A673 (cell line): ENCODE measurements around the gene LHFPL5.

ENCODE experiments used
- CTCF ChIP-seq: fragments of 300-800, 200-600 bp; sonication (generic); conservative IDR thresholded peaks from 2 replicates; pipeline ENCODE4 v1.5.1; 2017; ENCODE audit warnings: low read depth, mild to moderate bottlenecking, antibody characterized with exemption, low read length, moderate library complexity, mixed read lengths
- EZH2 ChIP-seq: fragments of 200-600 bp; sonication (generic); IDR thresholded peaks from 2 replicates; pipeline ENCODE4 v1.6.1; 2017; ENCODE audit warnings: borderline replicate concordance, low read depth, mild to moderate bottlenecking, mixed read lengths, antibody characterized with exemption, low read length; ENCODE audit not compliant: poor library complexity, severe bottlenecking

DNA sequence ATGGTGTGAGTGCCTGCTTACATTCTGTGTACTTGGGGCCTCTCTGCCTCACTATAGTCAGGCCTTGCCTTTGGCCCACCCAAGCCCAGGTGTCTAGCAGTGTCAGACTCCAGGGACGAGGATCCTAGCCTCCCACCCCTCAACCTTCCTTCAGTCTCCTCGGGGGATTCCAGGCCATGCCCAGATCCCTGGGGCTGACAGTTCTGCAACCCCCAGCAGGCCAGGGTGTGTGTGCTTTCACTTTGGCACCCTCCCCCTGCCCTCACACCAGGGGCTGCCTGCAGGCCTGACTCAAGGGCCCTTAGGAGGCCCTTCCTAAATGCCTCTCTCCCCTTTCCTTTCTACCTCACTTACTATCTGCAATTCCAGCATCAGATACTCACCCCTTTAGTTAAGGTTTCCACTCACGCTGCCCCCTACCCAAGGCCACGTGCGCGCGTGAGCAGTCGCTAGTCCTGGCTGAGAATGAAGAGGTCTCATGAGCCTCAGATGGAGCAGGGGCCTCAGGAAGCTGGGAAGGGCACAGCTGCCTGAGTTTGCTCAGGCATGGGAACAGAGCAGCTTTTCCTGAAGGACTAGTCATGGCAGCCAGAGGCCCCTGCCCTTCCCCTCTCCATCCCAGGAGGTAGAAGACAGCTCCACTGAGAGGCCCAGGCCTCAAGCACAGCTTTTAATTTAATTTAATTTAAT lies 7.2 kb upstream of the LHFPL5 start:
- TF ChIP-seq CTCF (no peak), EZH2 (no peak)
